Measurements from ENCODE around the gene S100A11. TPM values are rescaled to one million over a fixed set of nuclear protein-coding genes. Genes with fewer than 3 reads are reported as not detected.
A peak's percentile ranks its signal among the peaks of the same experiment; 100 is the strongest.

S100A11 gene
- total and polyA plus RNA-seq, 10 donors: 243 to 669 (median 449) TPM

DNA sequence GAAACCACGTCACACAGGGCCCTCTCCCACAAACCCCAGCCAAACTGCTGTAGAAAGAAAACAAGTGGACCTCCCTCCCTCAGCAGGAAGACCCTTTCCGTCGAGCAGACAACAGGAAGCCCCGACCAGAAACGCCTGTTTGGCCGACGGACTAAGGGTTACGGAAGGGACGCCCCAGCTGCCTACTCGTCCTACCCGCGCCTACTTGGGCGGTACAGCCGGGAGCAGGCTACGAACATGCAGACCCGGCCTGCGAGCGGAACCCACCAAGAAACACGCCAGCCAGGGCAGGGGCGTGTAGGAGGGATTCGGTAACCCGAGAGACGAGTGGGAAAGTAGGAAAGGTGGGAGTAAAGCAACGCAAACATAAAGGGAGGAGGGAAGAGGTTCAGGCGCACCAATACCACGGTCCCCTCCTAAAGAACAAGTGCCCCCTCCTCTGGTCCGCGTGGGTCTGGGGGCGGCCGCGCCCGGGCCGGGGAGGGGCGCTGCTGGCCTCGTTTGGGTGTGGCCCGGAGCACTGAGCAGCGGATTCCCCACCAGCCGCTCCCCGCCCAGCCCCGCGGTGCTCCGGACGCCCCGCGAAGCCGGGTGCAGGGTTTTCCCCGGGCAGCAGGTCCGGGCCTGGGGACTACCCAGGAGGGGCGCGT is 43.6 kb downstream of the S100A11 start:
- H3K4me1 ChIP-seq: peaks cover 23 to 78% (median 62%) of the 10 kb centered on the region in 6 donors
- H3K4me3 ChIP-seq: peak overlapping the region; percentile 73 to 97 (median 76)
- intact Hi-C loops (cut with DNase I; ENCODE audit: low total_unique reads): no loop called here
- H3K9me3 ChIP-seq: no peaks in the 10 kb centered on the region
- TF ChIP-seq POLR2AphosphoS5 (IDR thresholded peaks at IDR 0.05) (peak in 1 of 3 donors; percentile 15), POLR2A (IDR thresholded peaks at IDR 0.05) (no peak)
- H3K36me3 ChIP-seq: no peaks in the 10 kb centered on the region
- WGBS, 5 donors: 1 to 2% (median 2%) methylated on average over 31 to 50 of the region's 50 CpGs
- H3K27ac ChIP-seq: peak overlapping the region; percentile 69 to 94 (median 86)
- peak; percentile 83 for DNase-seq
- H3K27me3 ChIP-seq (replicated peaks in 1 of 7): peaks cover 0 to 22% (median 3%) of the 10 kb centered on the region in 7 donors

DNA sequence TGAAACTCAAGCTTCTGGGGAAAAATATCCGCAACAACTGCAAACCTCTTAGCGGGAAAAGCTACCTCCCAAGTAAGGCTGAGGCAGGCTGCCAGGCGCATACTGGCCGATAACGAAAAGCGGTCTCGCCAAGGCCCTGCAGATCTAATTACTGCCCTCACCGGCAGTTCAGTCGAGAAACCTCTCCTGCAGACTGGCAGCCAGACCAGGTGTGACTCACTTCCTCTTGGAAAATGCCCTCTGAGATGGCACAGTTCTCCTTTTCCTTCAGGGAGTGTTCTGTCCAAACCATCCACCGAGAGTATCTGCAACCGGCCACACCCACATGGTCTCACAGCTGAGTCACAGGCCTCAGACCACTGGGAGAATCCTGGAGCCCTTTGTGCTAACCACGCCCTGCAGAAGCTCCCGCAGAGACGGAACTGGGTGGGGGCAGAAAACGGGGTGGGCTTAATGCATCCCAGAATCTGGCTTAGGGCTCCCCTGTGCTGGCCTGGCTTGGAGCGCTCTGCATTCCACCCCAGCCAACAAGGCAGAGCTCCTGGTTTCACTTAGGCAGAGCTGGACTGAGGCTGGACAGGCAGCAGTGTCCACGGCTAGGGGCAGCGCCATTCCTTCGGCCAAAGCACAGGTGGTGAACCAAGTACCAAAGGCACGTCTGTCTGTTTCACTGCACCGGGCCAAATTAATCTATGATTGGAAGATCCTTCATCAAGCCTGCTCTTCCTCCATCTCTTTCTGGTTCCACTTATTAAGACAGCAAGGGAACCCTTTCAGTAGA is 44.3 kb downstream of the S100A11 start:
- H3K27me3 ChIP-seq (replicated peaks in 1 of 7): peaks cover 0 to 22% (median 3%) of the 10 kb centered on the region in 7 donors
- H3K9me3 ChIP-seq: no peaks in the 10 kb centered on the region
- peak; percentile 74 for DNase-seq
- WGBS, 5 donors: 38 to 48% (median 42%) methylated on average over 19 to 21 of the region's 21 CpGs
- peak overlapping the region; percentile 73 to 97 (median 76) for H3K4me3 ChIP-seq
- peak overlapping the region in 7 of 8 donors; percentile 72 to 94 (median 86) for H3K27ac ChIP-seq
- peaks cover 23 to 85% (median 65%) of the 10 kb centered on the region in 6 donors for H3K4me1 ChIP-seq
- TF ChIP-seq CTCF (IDR thresholded peaks at IDR 0.05 in 8 of 11, conservative IDR thresholded peaks at IDR 0.05 in 3 of 11) (no peak), POLR2AphosphoS5 (IDR thresholded peaks at IDR 0.05) (peak in 1 of 3 donors; percentile 26)
- H3K36me3 ChIP-seq: no peaks in the 10 kb centered on the region
- intact Hi-C loops (cut with DNase I; ENCODE audit: low total_unique reads): no loop called here

GRCh38 chr1:151991663-151992302 is 45.0 kb downstream of the S100A11 start:
- no peak for DNase-seq
- Histone ChIP-seq H3K4me1 (peaks cover 23 to 89% (median 65%) of the 10 kb centered on the region in 6 donors), H3K27me3 (replicated peaks in 1 of 7) (peaks cover 0 to 22% (median 3%) of the 10 kb centered on the region in 7 donors), H3K4me3 (peak overlapping the region in 7 of 8 donors; percentile 73 to 97 (median 76)), H3K27ac (peak overlapping the region in 6 of 8 donors; percentile 85 to 94 (median 86)), H3K36me3 (no peaks in the 10 kb centered on the region), H3K9me3 (no peaks in the 10 kb centered on the region)
- no peak for TF ChIP-seq CTCF (IDR thresholded peaks at IDR 0.05 in 8 of 11, conservative IDR thresholded peaks at IDR 0.05 in 3 of 11)
- no peak for TF ChIP-seq POLR2AphosphoS5 (IDR thresholded peaks at IDR 0.05)
- TF ChIP-seq POLR2A (IDR thresholded peaks at IDR 0.05): no peak
- intact Hi-C loops (cut with DNase I; ENCODE audit: low total_unique reads): no loop called here
- 64 to 80% (median 79%) methylated on average over 6 of the region's 6 CpGs for WGBS, 5 donors

GRCh38 chr1:151990856-151991198 is 46.0 kb downstream of the S100A11 start:
- WGBS, 5 donors: 43 to 61% (median 54%) methylated on average over 5 of the region's 5 CpGs
- peak overlapping the region in 1 of 8 donors; percentile 72 for H3K27ac ChIP-seq
- H3K36me3 ChIP-seq: peaks cover 0 to 8% (median 1%) of the 10 kb centered on the region in 6 donors
- H3K9me3 ChIP-seq: no peaks in the 10 kb centered on the region
- no peak for TF ChIP-seq POLR2AphosphoS5 (IDR thresholded peaks at IDR 0.05)
- TF ChIP-seq POLR2A (IDR thresholded peaks at IDR 0.05): no peak
- TF ChIP-seq CTCF (IDR thresholded peaks at IDR 0.05 in 8 of 11, conservative IDR thresholded peaks at IDR 0.05 in 3 of 11): no peak
- no peak overlapping the region for H3K4me3 ChIP-seq
- intact Hi-C loops (cut with DNase I; ENCODE audit: low total_unique reads): no loop called here
- no peak for DNase-seq
- peaks cover 23 to 92% (median 65%) of the 10 kb centered on the region in 6 donors for H3K4me1 ChIP-seq
- H3K27me3 ChIP-seq (replicated peaks in 1 of 7): peaks cover 0 to 22% (median 3%) of the 10 kb centered on the region in 7 donors
